ENCODE measurements around the gene PPP1R9A.

Gene PPP1R9A

GRCh38 chr7:95338832-95339231 lies 431.4 kb downstream of the PPP1R9A start:
- no peaks in the 10 kb centered on the region for H3K36me3 ChIP-seq (ENCODE audit: insufficient read depth, low read length)
- no peaks in the 10 kb centered on the region for H3K79me2 ChIP-seq (ENCODE audit: insufficient read depth, low read length)
- no peak for ATAC-seq (ENCODE audit: insufficient read depth, low read depth)
- H3K27ac ChIP-seq (ENCODE audit: low read length), result no peak overlapping the region
- H3K9me3 ChIP-seq (ENCODE audit: insufficient read depth, low read length, severe bottlenecking), result no peaks in the 10 kb centered on the region
- H2AFZ ChIP-seq (ENCODE audit: low read depth, low read length), result no peak overlapping the region
- no peaks in the 10 kb centered on the region for H3K4me1 ChIP-seq (ENCODE audit: insufficient read depth, low read length)
- no peak overlapping the region for H3K4me2 ChIP-seq (ENCODE audit: insufficient read depth, low read length)
- no peaks in the 10 kb centered on the region for H4K20me1 ChIP-seq (ENCODE audit: insufficient read depth, low read length)
- no peak overlapping the region for H3K9ac ChIP-seq (ENCODE audit: low read depth, low read length)
- no peak for TF ChIP-seq CTCF (IDR thresholded peaks at IDR 0.05; ENCODE audit: borderline replicate concordance, extremely low read depth, low read length, poor library complexity, severe bottlenecking)
- no peak for TF ChIP-seq EZH2 (IDR thresholded peaks at IDR 0.05; ENCODE audit: borderline replicate concordance, low read depth, low read length, severe bottlenecking)
- DNase-seq, result no peak
- H3K27me3 ChIP-seq (ENCODE audit: insufficient read depth, low read length, poor library complexity), result no peaks in the 10 kb centered on the region
- no peak overlapping the region for H3K4me3 ChIP-seq (ENCODE audit: low read depth in 1 of 2, low read length in 2 of 2)

GRCh38 chr7:95340491-95340890 lies 433.1 kb downstream of the PPP1R9A start:
- Histone ChIP-seq H3K27ac (ENCODE audit: low read length) (no peak overlapping the region), H3K4me2 (ENCODE audit: insufficient read depth, low read length) (no peak overlapping the region), H3K4me3 (ENCODE audit: low read depth in 1 of 2, low read length in 2 of 2) (no peak overlapping the region), H3K27me3 (ENCODE audit: insufficient read depth, low read length, poor library complexity) (no peaks in the 10 kb centered on the region), H3K36me3 (ENCODE audit: insufficient read depth, low read length) (no peaks in the 10 kb centered on the region), H4K20me1 (ENCODE audit: insufficient read depth, low read length) (no peaks in the 10 kb centered on the region), H3K9me3 (ENCODE audit: insufficient read depth, low read length, severe bottlenecking) (no peaks in the 10 kb centered on the region), H3K79me2 (ENCODE audit: insufficient read depth, low read length) (no peaks in the 10 kb centered on the region), H3K9ac (ENCODE audit: low read depth, low read length) (no peak overlapping the region), H2AFZ (ENCODE audit: low read depth, low read length) (no peak overlapping the region), H3K4me1 (ENCODE audit: insufficient read depth, low read length) (no peaks in the 10 kb centered on the region)
- no peak for ATAC-seq (ENCODE audit: insufficient read depth, low read depth)
- no peak for DNase-seq
- TF ChIP-seq CTCF (IDR thresholded peaks at IDR 0.05; ENCODE audit: borderline replicate concordance, extremely low read depth, low read length, poor library complexity, severe bottlenecking), result no peak
- TF ChIP-seq EZH2 (IDR thresholded peaks at IDR 0.05; ENCODE audit: borderline replicate concordance, low read depth, low read length, severe bottlenecking), result no peak

- Histone ChIP-seq H3K9me3 (ENCODE audit: insufficient read depth, low read length, severe bottlenecking) (no peaks in the 10 kb centered on the region), H4K20me1 (ENCODE audit: insufficient read depth, low read length) (no peaks in the 10 kb centered on the region), H3K4me3 (ENCODE audit: low read depth in 1 of 2, low read length in 2 of 2) (no peak overlapping the region), H2AFZ (ENCODE audit: low read depth, low read length) (no peak overlapping the region), H3K4me2 (ENCODE audit: insufficient read depth, low read length) (no peak overlapping the region), H3K27me3 (ENCODE audit: insufficient read depth, low read length, poor library complexity) (no peaks in the 10 kb centered on the region), H3K36me3 (ENCODE audit: insufficient read depth, low read length) (no peaks in the 10 kb centered on the region), H3K79me2 (ENCODE audit: insufficient read depth, low read length) (no peaks in the 10 kb centered on the region), H3K27ac (ENCODE audit: low read length) (no peak overlapping the region), H3K4me1 (ENCODE audit: insufficient read depth, low read length) (no peaks in the 10 kb centered on the region), H3K9ac (ENCODE audit: low read depth, low read length) (no peak overlapping the region)
- no peak for ATAC-seq (ENCODE audit: insufficient read depth, low read depth)
- DNase-seq, result no peak
- no peak for TF ChIP-seq CTCF (IDR thresholded peaks at IDR 0.05; ENCODE audit: borderline replicate concordance, extremely low read depth, low read length, poor library complexity, severe bottlenecking)
- TF ChIP-seq EZH2 (IDR thresholded peaks at IDR 0.05; ENCODE audit: borderline replicate concordance, low read depth, low read length, severe bottlenecking), result no peak
Observed at GRCh38 chr7:95342029-95342428, 434.6 kb downstream of the PPP1R9A start.
